GM04503 (cell line): Measurements from ENCODE around the gene GART.
"Not testable (repeated sequence)": the region's sequence is repeated elsewhere in the genome, so short reads cannot be mapped to it uniquely, and the experiment has no call there.

ENCODE experiments used
- DNase-seq: peaks from one replicate; pipeline ENCODE4 v3.0.0-alpha.2; 2012; ENCODE audit warnings: low read depth

Gene GART

GRCh38 chr21:33541756-33542639 is at the start of gene GART:
Gene GART (minus strand): TSS chr21:33542117. CDS start chr21:33539315, 2,802 bp downstream.
- DNase-seq, result peak; percentile 25

GRCh38 chr21:33588485-33589335 is 46.8 kb upstream of the GART start, which contains the start of gene DONSON:
Gene DONSON (minus strand): TSS chr21:33588684. CDS start chr21:33588641, 43 bp downstream.
- DNase-seq, result peak; percentile 37

DNA sequence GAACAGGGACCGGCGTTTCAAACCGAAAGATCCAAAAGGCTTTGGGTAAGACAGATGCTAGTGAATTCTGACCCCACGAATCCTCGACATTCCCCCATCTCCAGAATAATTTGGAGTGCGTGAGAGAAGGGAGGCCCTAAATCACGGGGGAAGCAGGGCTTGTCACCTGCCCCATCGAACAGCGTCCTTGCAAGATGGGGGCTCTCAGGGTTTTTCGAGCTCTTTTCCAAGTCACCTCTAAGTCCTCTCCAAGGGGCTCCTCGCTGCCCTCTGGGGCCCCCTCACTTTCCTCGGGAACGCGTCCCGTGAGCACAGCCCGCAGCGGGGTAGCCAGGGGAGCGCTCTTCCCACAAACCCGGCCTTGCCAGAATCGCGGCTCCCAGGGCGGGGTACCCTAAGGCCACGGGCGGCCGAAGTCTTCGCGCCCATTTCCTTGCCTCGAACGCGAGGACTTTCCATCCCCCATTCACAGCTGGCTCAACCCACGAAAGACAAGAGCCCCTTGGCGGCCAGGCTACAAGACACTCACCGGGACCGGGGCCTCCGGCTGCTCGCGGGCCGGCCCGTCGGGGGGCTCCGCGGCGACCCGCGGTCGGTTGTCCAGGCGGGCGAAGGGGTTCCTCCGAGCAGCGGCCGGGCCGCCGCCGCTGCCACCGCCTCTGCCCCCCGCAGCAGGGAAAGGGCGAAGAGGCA is 46.0 kb upstream of the GART start:
- DNase-seq, result no peak

GRCh38 chr21:33586927-33587326 is 45.0 kb upstream of the GART start:
- DNase-seq, result no peak

- no peak for DNase-seq
Observed at GRCh38 chr21:33584455-33584854, 42.5 kb upstream of the GART start.

DNA sequence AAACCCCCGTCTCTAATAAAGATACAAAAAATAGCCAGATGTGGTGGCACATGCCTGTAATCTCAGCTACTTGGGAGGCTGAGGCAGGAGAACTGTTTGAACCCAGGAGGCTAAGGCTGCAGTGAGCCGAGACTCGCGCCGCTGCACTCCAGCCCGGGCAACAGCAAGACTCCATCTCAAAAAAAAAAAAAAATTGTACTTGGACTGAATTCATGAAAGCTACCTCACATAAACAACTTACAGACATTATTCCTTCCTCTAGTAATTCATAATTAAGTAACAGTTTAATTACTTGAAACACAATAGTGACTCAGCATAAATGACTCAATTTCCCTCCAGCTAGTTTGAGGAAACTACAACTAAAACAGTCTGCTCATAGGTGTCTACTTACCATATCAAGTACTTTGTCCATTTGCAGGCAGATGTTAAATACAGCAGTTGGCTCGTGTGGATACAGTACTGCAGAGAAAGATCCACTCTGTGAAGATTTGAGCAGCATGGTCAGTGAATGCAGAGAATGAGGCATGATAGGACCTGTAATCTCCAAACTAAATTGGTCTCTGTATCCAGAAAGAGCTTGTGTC is 37.1 kb upstream of the GART start:
- DNase-seq, result no peak

DNA sequence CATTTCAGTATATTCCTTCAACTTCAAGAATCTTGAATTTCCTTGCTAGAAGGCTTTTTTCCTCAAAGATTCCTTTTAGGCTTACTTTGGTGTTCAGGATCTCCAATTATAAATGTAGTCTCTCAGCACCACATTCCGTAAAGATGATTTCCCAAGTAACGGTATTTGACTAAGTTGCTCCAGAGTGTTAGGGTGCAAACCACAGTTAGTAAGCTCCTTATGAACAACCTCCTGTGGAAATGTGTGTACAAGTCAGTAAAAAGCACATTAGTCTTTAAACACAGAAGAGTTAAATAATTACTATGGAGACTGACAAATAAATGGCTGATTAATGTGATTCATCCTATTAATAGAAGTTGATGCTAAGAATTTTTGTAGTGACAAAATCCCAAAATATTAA is 36.3 kb upstream of the GART start:
- peak; percentile 49 for DNase-seq

- DNase-seq, result not testable (repeated sequence)
Observed at GRCh38 chr21:33576741-33577141, 34.8 kb upstream of the GART start.

DNA sequence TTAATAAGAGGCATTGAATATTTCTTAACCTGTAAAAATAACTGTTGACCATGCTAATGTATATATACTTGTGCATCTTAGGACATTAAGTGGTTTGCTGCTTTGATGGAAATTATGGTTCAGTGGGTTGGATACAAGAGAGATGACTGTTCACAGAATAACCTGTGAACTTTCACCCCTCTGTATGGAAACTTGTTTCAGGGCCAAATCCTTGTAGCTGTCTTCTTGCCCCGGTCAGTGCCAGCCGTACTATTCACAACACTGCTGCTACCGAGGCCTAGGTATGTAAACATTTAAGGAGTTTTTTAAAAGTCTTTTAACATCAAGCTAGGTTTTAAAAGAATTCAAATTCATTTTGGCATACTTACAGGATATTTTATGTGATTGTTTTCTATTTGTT is 30.4 kb upstream of the GART start:
- no peak for DNase-seq

DNA sequence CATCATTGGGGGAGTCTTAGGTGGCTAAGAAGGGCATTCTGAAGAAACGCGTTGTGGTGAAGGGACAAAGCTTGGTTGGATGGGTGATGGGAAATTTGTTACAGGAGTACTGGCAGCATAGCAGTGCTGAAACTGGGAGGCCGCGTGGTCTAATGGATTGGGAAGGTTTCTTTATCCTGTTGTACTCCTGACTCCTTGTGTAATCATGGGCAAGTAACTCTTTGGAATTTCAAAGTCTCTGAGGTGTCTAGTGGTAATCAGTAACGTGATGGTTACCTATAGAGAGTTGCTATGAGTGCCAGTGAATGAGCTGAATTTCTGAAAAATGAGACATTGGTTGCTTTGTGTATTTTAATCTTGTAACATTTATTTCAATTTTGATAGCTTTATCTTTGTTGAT is 28.1 kb upstream of the GART start:
- no peak for DNase-seq

- no peak for DNase-seq
Observed at GRCh38 chr21:33568448-33568847, 26.5 kb upstream of the GART start.

DNA sequence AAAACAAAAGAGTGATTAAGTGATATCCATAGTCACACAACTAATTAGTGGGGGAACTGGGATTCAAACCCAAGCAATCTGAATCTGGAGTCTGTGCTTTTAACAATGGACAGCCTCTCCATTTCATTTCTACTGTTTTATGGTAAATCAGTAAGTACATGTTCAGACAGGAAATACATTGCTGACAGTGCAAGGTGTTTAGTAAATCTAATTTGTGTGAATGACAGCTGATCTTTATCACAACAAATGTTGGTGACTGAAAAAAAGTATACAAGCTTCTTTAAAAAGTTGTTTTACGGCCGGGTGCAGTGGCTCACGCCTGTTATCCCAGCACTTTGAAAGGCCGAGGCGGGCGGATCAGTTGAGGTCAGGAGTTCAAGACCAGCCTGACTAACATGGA is 26.0 kb upstream of the GART start:
- no peak for DNase-seq

GRCh38 chr21:33566514-33566913 is 24.6 kb upstream of the GART start:
- no peak for DNase-seq

GRCh38 chr21:33562389-33562788 is 20.5 kb upstream of the GART start:
- no peak for DNase-seq

DNA sequence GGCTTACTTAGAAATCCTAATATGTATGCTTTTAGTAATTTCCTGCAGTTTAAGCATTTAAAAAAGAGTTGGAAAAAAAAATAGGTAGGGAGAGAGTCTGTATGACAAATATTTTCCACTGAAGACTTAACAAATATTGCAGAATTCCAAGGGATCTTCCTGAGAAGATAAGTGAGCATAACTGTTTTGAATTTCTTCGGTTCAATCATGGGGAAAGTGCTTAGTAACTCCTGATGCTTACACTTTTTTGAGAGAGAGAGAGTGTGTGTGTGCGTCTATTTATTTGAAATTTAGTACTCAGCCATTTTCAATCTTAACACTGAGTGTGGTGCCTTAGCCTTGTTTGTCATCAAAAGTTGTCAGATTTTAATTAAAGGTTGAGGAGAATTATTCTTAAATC is 19.5 kb upstream of the GART start:
- no peak for DNase-seq

GRCh38 chr21:33560965-33561364 is 19.0 kb upstream of the GART start:
- DNase-seq, result no peak

- DNase-seq, result no peak
Observed at GRCh38 chr21:33559813-33560212, 17.9 kb upstream of the GART start.

DNA sequence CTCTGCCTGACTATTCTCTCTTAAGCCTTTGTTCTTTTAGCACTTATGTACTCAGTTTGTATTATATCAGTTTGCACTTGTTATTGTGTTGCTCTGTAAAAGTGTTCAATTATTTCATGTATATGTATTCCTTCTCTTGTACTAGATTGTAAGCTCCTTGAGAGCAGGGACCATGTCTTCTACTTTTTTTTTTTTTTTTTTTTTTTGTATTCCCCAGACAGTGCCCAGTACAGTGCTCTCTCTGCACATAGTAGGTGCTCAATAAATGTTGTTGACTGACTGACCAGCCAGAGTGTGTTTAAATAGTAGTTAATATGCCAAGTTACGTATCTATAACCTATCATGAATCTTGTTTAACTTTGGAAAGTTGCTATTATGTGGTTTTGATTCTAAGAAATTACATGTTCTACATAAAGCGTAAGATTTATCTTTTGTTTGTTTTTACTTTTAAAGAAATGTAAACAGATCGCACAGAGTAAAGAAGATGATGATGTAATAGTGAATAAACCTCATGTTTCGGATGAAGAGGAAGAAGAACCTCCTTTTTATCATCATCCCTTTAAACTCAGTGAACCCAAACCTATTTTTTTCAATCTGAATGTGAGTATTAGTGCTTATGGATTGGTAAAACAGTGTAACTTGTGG is 17.0 kb upstream of the GART start:
- no peak for DNase-seq

- no peak for DNase-seq
Observed at GRCh38 chr21:33557447-33557846, 15.5 kb upstream of the GART start.

DNA sequence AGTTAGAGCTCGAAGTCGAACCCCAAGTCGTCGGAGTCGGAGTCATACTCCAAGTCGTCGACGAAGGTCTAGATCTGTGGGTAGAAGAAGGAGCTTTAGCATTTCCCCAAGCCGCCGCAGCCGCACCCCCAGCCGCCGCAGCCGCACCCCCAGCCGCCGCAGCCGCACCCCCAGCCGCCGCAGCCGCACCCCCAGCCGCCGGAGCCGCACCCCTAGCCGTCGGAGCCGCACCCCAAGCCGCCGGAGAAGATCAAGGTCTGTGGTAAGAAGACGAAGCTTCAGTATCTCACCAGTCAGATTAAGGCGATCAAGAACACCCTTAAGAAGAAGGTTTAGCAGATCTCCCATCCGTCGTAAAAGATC is 13.0 kb upstream of the GART start:
- no peak for DNase-seq

DNA sequence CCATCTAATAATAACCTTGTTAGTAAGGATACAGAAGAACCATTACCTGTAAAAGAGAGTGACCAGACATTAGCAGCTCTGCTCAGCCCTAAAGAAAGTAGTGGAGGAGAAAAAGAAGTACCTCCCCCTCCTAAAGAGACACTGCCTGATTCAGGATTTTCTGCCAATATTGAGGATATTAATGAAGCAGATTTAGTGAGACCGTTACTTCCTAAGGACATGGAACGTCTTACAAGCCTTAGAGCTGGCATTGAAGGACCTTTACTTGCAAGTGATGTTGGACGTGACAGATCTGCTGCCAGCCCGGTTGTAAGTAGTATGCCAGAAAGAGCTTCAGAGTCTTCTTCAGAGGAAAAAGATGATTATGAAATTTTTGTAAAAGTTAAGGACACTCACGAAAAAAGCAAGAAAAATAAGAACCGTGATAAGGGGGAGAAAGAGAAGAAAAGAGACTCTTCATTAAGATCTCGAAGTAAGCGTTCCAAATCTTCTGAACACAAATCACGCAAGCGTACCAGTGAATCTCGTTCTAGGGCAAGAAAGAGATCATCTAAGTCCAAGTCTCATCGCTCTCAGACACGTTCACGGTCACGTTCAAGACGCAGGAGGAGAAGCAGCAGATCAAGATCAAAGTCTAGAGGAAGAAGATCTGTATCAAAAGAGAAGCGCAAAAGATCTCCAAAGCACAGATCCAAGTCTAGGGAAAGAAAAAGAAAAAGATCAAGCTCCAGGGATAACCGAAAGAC is 12.5 kb upstream of the GART start:
- DNase-seq, result no peak
